Renal cortical epithelial cell (primary cell): ENCODE measurements around the gene PTPN1. TPM values are rescaled to one million over a fixed set of nuclear protein-coding genes. Genes with fewer than 3 reads are reported as not detected.
A peak's percentile ranks its signal among the peaks of the same experiment; 100 is the strongest.
"Not testable (repeated sequence)": the region's sequence is repeated elsewhere in the genome, so short reads cannot be mapped to it uniquely, and the experiment has no call there.

Source experiments
- DNase-seq: peaks from one replicate; pipeline ENCODE4 v3.0.0-alpha.2; 2011; ENCODE audit warnings: low read depth
- total RNA-seq: library from RNA; depleted of rRNA; stranded (reverse); fragments of >200 nt; gene quantifications from 2 replicates; pipeline ENCODE4 v1.2.3, GENCODE V29; 2014

PTPN1 gene
- total RNA-seq, 1 donor from 2014 or later: 89.1 TPM

- no peak for DNase-seq
Observed at GRCh38 chr20:50557549-50558134, 47.5 kb downstream of the PTPN1 start.

DNA sequence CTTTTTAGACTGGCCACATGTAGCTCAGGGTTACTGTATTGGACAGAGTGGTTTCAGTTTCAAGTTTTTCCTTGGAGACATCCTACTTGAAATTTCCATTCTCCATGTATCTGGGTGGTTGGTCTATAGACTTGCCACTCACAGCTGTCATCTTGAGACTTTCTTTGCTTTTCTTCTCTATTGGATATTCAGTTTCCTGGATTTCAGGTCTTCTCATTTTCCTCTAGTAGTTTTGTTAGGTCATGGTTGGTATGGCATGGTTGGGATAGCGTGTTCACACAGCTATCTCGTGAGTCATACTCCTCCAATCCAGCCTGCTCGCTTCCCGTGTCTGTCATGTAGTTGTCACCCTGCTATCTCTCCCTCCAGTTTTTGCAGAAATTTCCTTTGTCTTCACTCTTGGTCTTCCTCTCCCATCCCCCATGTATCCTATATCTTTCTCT is 48.3 kb downstream of the PTPN1 start:
- peak; percentile 91 for DNase-seq

DNA sequence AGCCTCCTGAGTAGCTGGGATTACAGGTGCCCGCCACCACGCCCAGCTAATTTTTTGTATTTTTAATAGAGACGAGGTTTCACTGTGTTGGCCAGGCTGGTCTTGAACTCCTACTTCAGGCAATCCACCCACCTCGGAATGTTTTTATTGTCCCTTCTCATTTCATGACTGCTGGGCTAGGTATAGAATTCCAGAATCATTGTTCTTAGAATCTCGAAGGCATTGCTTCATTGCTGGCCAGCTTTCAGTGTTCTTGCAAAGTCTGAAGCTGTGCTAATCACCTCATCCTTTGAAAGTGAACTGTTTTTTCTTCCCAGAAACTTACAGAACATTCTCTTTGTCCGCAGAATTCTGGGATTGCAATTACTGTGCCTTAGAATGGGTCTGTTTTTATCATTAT is 49.0 kb downstream of the PTPN1 start:
- DNase-seq: no peak

DNA sequence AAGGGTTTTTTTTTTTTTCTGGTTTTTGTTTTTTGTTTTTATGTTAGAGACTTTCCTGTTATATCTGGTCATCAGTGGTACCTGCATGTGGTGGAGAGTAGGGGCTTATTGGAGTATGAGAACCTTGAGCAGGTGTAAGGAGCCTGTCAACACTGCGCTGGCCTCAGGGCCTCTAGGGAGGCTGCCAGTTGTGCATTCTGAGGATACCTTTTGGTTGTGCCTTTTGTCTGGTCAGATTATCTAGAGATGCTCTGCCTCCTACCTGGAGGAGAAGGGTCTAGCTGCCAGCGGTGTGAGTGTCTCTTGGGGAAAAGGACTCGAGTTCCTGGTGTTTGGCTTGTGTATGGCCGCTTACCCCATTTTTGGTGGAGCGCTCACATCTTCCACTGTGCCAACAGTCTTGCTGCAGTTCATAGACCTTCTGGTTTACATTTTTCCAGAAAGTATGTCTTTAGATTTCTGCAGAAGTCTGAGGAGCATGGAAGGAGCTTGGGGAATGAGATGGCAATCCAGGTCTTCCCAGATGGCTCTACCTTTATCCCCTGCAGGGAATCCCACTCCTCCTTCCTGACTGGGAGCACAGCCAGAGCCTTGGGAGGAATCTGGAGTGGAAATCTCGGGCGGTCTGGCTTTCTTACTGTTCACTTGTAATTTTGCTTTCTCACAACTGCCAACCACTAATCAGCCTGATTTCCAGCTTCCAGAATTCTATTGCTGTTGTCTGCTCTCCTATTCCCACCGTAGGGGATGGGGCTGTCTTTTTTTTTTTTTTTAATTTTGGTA is 49.9 kb downstream of the PTPN1 start:
- no peak for DNase-seq

- no peak for DNase-seq
Observed at GRCh38 chr20:50560867-50561266, 50.7 kb downstream of the PTPN1 start.

GRCh38 chr20:50561379-50562078 is 51.3 kb downstream of the PTPN1 start:
- DNase-seq: peak; percentile 97

DNA sequence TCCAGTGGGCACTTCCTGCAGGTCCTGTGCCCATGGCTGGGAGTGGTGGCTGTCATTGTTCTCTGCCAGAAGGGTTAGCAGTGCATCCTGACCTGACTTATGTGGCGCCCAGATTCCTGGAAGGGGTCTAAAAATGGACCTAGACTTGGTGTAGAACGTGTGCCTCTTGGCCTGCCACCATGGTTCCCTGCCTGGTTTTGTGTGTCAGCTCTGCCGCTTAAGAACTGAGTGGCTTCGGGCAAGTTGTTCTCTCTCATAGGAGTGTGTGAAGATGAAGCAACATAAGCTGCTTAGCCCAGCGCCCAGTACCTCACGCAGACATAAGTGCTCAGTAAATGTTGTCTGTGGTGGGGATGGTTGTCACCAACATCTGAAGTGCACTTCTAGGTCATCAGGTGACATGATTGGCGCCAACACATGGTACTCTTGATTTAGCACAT is 52.1 kb downstream of the PTPN1 start:
- DNase-seq: no peak

DNA sequence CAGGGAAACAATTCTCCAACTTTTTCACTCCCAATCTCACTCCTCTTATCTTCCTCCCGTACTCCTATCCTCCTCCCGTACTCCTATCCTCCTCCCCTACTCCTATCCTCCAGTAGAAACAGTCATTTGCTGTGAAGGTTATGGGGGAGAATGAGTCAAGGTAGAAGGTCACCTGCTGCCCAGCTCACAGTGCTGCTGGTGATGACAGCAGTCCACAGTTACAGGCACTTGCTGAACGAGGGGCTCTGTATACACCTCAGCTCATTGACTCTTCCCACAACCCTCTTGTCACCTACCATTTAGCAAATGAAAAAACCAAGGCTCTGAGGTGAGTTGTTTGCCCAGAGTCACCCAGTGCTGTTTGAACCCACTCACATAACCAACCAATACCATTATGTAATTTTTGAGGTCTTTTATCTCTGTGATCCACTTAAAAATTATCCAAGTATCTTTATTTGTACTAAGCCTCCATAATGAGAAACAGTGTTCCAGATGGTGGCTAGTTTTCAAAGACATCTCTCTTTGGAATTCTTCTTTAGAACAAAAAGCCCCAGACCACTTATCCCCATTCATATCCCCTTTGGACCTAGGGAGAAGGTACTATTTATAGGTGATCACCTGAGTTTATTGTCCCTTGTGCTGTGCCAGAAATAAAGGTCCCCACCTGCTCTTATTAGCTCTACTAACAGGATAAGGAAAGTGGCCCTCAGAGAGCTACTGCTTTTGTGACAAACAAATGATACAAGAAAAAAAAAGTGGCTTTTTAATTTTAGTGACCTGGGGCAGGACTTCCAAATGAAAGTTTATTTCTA is 53.2 kb downstream of the PTPN1 start:
- no peak for DNase-seq

GRCh38 chr20:50565383-50565782 is 55.2 kb downstream of the PTPN1 start:
- no peak for DNase-seq

DNA sequence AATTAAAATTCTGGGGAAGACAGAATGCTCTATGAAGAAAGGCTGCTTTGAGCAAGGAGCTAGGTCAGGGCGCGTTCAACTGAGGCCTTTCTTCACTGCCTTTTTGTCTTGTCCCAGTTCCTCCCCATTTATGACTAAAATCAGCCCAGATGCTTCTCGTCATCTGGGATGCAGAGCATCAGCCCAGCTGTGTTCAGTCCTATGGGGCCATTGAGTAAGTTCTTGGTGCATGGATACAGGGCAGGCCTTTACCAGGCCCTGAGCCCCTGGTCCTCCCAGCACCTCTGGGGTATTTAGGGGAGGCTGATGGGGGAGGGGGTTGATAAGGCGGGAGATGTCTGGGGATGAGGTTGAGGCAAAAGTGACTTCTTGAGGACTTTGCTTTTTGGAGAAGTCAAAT is 55.7 kb downstream of the PTPN1 start:
- DNase-seq: no peak

GRCh38 chr20:50567860-50568548 is 57.8 kb downstream of the PTPN1 start:
- DNase-seq: no peak

DNA sequence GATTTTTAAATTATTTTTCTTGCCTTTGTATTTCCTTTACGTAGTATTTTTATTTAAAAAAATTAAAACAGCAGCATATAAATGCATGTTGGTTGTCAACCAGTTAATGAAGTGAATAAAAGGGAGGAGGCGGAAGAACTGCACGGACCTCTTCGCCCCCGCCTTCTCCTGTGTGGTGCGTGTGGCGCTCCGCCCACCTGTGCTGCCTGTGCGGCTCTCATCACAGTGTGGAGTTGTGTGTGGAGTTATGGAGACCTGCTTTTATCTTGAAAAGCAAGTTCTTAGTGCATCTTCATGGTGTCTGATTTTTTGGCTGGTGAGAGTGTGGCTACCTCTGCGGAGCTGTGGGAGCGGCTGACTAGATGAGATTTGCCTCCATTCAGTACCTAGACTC is 58.4 kb downstream of the PTPN1 start:
- no peak for DNase-seq

GRCh38 chr20:50569487-50569863 is 59.3 kb downstream of the PTPN1 start:
- not testable (repeated sequence) for DNase-seq

GRCh38 chr20:50569864-50570836 is 60.0 kb downstream of the PTPN1 start:
- DNase-seq: peak; percentile 36

GRCh38 chr20:50571466-50571865 is 61.3 kb downstream of the PTPN1 start:
- no peak for DNase-seq

DNA sequence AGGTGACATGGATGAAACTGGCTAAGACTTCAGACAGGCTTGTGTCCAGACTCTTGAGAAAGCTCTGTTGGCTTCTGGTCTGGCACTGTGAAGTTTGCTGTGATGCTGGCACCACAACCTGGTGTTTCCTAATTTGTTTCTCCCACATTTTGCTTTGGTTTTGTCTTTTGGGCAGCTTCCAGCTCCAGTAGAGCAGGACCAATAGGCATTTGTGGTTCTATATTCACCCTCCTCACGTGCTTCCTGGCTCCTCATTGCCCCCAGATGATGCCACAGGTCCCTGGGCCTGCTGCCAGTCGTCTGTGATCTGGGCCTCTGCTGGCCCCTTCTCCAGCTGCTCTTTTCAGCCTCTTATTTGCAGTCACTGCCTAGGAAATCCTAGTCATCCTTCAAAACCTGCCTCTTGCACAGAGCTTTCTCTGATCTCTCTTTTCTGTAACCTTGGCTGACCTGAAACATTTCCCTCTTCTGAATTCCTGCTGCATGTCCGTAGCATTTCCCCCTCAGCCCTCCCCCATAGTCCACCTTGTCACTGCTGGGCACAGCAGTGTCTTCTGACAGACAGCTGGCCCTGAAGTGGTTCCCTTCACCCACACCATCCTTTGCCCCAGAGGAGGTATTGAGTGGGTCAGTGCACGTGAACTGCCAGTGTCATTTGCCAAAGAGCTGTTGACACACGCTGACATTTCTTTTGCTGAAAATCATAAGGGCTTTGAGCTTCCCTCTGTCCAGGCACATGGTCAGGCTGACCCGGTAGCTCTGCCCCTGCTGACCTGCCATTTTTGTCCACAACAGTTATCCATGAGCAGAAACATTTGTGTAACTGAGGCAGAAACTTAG is 63.0 kb downstream of the PTPN1 start:
- peak; percentile 84 for DNase-seq

GRCh38 chr20:50574108-50574507 is 63.9 kb downstream of the PTPN1 start:
- no peak for DNase-seq

- DNase-seq: no peak
Observed at GRCh38 chr20:50574586-50574985, 64.4 kb downstream of the PTPN1 start.
